SK-N-SH (cell line): ENCODE data around the gene VWF. TPM values are rescaled to one million over a fixed set of nuclear protein-coding genes. Genes with fewer than 3 reads are reported as not detected.

Experiments used
- CTCF ChIA-PET: fragments of 300-600, 350-600 bp; formaldehyde crosslinking; extraction: SDS; loops from one replicate; lab custom pipeline; 2021; lab: Yijun Ruan, JAX
- POLR2A ChIA-PET: fragments of 350-600 bp; sonication (Branson Sonifier 250); formaldehyde crosslinking; extraction: SDS; loops from one replicate; lab custom pipeline; 2020; ENCODE audit warnings: antibody characterized with exemption, inconsistent platforms; lab: Yijun Ruan, JAX
- DNase-seq: peaks from one replicate; pipeline ENCODE4 v3.0.0; 2012
- H2AFZ ChIP-seq: fragments of 200-600 bp; sonication (generic); 2 replicates; pipeline ENCODE4 v1.8.1; 2016; ENCODE audit warnings: antibody characterized with exemption, mild to moderate bottlenecking, low read depth
- H3F3A ChIP-seq: fragments of 200-600 bp; sonication (generic); replicated peaks from 2 replicates; pipeline ENCODE3; 2016; ENCODE audit warnings: antibody characterized with exemption, mild to moderate bottlenecking; ENCODE audit not compliant: insufficient read depth
- H3K27ac ChIP-seq, 2 experiments: fragments of 200-500 bp in 1 of 2; fragments of 200-600 bp in 1 of 2; sonication (Bioruptor generic) in 1 of 2; sonication (generic), shearing (Covaris generic) in 1 of 2; 2 replicates each; pipeline versions ENCODE4 v1.5.1 to v1.6.1; 2014 to 2016; ENCODE audit warnings: low read depth in 2 of 2, inconsistent platforms in 1 of 2, low read length in 1 of 2, mild to moderate bottlenecking in 1 of 2, mixed read lengths in 1 of 2
- H3K27me3 ChIP-seq: fragments of 200-600 bp; sonication (generic), shearing (Covaris generic); 2 replicates; pipeline ENCODE4 v1.6.1; 2016; ENCODE audit warnings: mixed run types; ENCODE audit not compliant: insufficient read depth
- H3K36me3 ChIP-seq, 2 experiments: fragments of 200-500 bp in 1 of 2; fragments of 200-600 bp in 1 of 2; sonication (Bioruptor generic) in 1 of 2; sonication (generic) in 1 of 2; replicated peaks in 1 of 2; 2 replicates each; pipeline versions ENCODE3 to v1.5.1; 2014 to 2016; ENCODE audit warnings: low read length in 1 of 2, mild to moderate bottlenecking in 1 of 2; ENCODE audit not compliant: insufficient read depth in 2 of 2, control insufficient read depth in 1 of 2
- H3K4me1 ChIP-seq, 2 experiments: fragments of 200-500 bp in 1 of 2; fragments of 200-600 bp in 1 of 2; sonication (Bioruptor generic) in 1 of 2; sonication (generic), shearing (Covaris generic) in 1 of 2; 2 replicates each; pipeline versions ENCODE4 v1.5.1 to v1.6.1; 2014 to 2016; ENCODE audit warnings: low read depth in 1 of 2, low read length in 1 of 2, mixed run types in 1 of 2; ENCODE audit not compliant: insufficient read depth in 2 of 2, control insufficient read depth in 1 of 2
- H3K4me2 ChIP-seq: fragments of 200-600 bp; sonication (generic), shearing (Covaris generic); 2 replicates; pipeline ENCODE4 v1.6.1; 2017; ENCODE audit warnings: mixed run types
- H3K4me3 ChIP-seq, 2 experiments: fragments of 200-500 bp in 1 of 2; fragments of 200-600 bp in 1 of 2; sonication (Bioruptor generic) in 1 of 2; sonication (generic), shearing (Covaris generic) in 1 of 2; 2 replicates each; pipeline versions ENCODE4 v1.5.1 to v1.8.1; 2014 to 2016; ENCODE audit warnings: low read depth in 2 of 2, inconsistent platforms in 1 of 2, low read length in 1 of 2, mild to moderate bottlenecking in 1 of 2, mixed read lengths in 1 of 2, moderate library complexity in 1 of 2
- H3K79me2 ChIP-seq: fragments of 200-600 bp; sonication (generic); 2 replicates; pipeline ENCODE4 v1.8.1; 2017; ENCODE audit warnings: mild to moderate bottlenecking; ENCODE audit not compliant: insufficient read depth
- H3K9ac ChIP-seq: fragments of 200-600 bp; sonication (generic); 2 replicates; pipeline ENCODE4 v1.6.1; 2017; ENCODE audit warnings: mixed run types
- H3K9me2 ChIP-seq: fragments of 200-600 bp; sonication (generic); 2 replicates; pipeline ENCODE4 v1.6.1; 2017; ENCODE audit warnings: mixed run types
- H3K9me3 ChIP-seq: fragments of 200-600 bp; sonication (generic); 2 replicates; pipeline ENCODE4 v1.6.1; 2017; ENCODE audit warnings: mixed run types, mild to moderate bottlenecking, moderate library complexity
- H4K20me1 ChIP-seq: fragments of 200-600 bp; sonication (generic); 2 replicates; pipeline ENCODE4 v1.6.1; 2017; ENCODE audit warnings: mild to moderate bottlenecking, mixed run types; ENCODE audit not compliant: insufficient read depth
- CHD2 ChIP-seq: fragments of 150-350 bp; IDR thresholded peaks from 2 replicates; pipeline ENCODE4 v1.6.1; 2018; ENCODE audit warnings: low read length; ENCODE audit not compliant: partially characterized antibody
- ELF1 ChIP-seq: IDR thresholded peaks from 2 replicates; pipeline ENCODE4 v1.4.0; 2012
- EP300 ChIP-seq, 2 experiments: IDR thresholded peaks; 2 replicates each; pipeline versions ENCODE4 v1.4.0 to v1.6.1; 2012; ENCODE audit warnings: borderline replicate concordance in 1 of 2, low read depth in 1 of 2, low read length in 1 of 2
- FOXJ3 ChIP-seq: sonication (generic); formaldehyde crosslinking; IDR thresholded peaks from 2 replicates; pipeline ENCODE4 v1.5.1; 2020; ENCODE audit warnings: mild to moderate bottlenecking, missing genetic modification reagents
- FOXM1 ChIP-seq: IDR thresholded peaks from 2 replicates; pipeline ENCODE4 v1.4.0; 2012; ENCODE audit warnings: low read depth, mild to moderate bottlenecking
- GABPA ChIP-seq: IDR thresholded peaks from 2 replicates; pipeline ENCODE4 v1.4.0; 2012; ENCODE audit warnings: low read depth, mild to moderate bottlenecking
- GATA2 ChIP-seq: sonication (generic); formaldehyde crosslinking; IDR thresholded peaks from 2 replicates; pipeline ENCODE4 v1.5.0; 2020; ENCODE audit warnings: mild to moderate bottlenecking, missing genetic modification reagents
- NFIC ChIP-seq: IDR thresholded peaks from 2 replicates; pipeline ENCODE4 v1.4.0; 2012; ENCODE audit warnings: borderline replicate concordance
- NRF1 ChIP-seq: IDR thresholded peaks from 2 replicates; pipeline ENCODE4 v1.6.1; 2012; ENCODE audit warnings: low read depth, mild to moderate bottlenecking, low read length
- POLR2AphosphoS5 ChIP-seq: IDR thresholded peaks from 2 replicates; pipeline ENCODE4 v1.6.1; 2012; ENCODE audit warnings: low read depth, low read length
- RCOR1 ChIP-seq: fragments of 150-350 bp; IDR thresholded peaks from 2 replicates; pipeline ENCODE4 v1.6.1; 2017; ENCODE audit warnings: antibody characterized with exemption, low read length
- RXRA ChIP-seq: IDR thresholded peaks from 2 replicates; pipeline ENCODE4 v1.4.0; 2012; ENCODE audit warnings: low read depth, mild to moderate bottlenecking, borderline replicate concordance
- SIN3A ChIP-seq: IDR thresholded peaks from 2 replicates; pipeline ENCODE4 v1.6.1; 2012; ENCODE audit warnings: low read depth, mild to moderate bottlenecking, low read length, moderate library complexity, borderline replicate concordance
- TAF1 ChIP-seq: IDR thresholded peaks from 2 replicates; pipeline ENCODE4 v1.6.1; 2012; ENCODE audit warnings: low read depth, mild to moderate bottlenecking, low read length, moderate library complexity, borderline replicate concordance
- YY1 ChIP-seq: IDR thresholded peaks from 2 replicates; pipeline ENCODE4 v1.4.0; 2012; ENCODE audit warnings: low read depth, mild to moderate bottlenecking
- WGBS: methylation state at CpG from one replicate; pipeline ENCODE4 v1.1.6; 2017; ENCODE audit warnings: low lambda C conversion rate; 5-methylcytosine and 5-hydroxymethylcytosine counted together
- polyA plus RNA-seq, 3 experiments: library from polyadenylated mRNA; depleted of rRNA; stranded (reverse); fragments of >200 nt; gene quantifications; 2 replicates each; pipeline ENCODE4 v1.2.3, GENCODE V29; 2012
- TF ChIP-seq, protein P1 (sequence below): IDR thresholded peaks from 2 replicates; pipeline ENCODE4 v1.4.0; 2012; ENCODE audit warnings: low read depth, borderline replicate concordance
- TF ChIP-seq, protein P2 (sequence below): IDR thresholded peaks from 2 replicates; pipeline ENCODE4; 2012
- TF ChIP-seq, protein P3 (sequence below): IDR thresholded peaks from 2 replicates; pipeline ENCODE4 v1.4.0; 2012; ENCODE audit warnings: low read depth
- TF ChIP-seq, protein P4 (sequence below): fragments of 150-350 bp; IDR thresholded peaks from 2 replicates; pipeline ENCODE4 v1.6.1; 2017; ENCODE audit warnings: antibody characterized with exemption, low read length, low read depth, borderline replicate concordance
- TF ChIP-seq, protein P5 (sequence below): fragments of 200-600 bp; sonication (generic); IDR thresholded peaks from 2 replicates; pipeline ENCODE4 v1.6.1; 2017; ENCODE audit warnings: antibody characterized with exemption, mild to moderate bottlenecking, moderate library complexity

VWF gene
- polyA plus RNA-seq, 1 of the 3 experiments (the other 2 are of a cell fraction): 0.12 TPM

DNA sequence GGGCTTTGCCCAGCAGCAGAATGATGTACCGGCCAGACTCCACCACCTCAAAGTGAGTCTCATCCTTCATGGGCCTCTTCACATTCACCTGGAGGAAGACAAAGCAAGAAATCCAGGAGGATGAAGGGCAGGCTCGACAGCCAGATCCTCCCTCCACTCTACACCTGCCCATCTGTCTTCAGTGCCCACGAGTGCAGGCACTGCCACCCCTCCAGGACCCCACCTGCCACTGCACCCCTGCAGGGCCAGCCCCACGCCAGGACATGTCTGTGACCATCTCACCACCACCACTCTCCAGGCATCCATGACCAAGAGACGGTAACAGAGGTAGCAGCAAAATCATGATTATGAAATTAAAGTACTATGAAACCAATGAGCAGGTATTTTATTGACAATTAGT is 95.1 kb downstream of the VWF start (continued):
- TF ChIP-seq, protein P1, sequence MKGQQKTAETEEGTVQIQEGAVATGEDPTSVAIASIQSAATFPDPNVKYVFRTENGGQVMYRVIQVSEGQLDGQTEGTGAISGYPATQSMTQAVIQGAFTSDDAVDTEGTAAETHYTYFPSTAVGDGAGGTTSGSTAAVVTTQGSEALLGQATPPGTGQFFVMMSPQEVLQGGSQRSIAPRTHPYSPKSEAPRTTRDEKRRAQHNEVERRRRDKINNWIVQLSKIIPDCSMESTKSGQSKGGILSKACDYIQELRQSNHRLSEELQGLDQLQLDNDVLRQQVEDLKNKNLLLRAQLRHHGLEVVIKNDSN: no peak
- TF ChIP-seq, protein P2, sequence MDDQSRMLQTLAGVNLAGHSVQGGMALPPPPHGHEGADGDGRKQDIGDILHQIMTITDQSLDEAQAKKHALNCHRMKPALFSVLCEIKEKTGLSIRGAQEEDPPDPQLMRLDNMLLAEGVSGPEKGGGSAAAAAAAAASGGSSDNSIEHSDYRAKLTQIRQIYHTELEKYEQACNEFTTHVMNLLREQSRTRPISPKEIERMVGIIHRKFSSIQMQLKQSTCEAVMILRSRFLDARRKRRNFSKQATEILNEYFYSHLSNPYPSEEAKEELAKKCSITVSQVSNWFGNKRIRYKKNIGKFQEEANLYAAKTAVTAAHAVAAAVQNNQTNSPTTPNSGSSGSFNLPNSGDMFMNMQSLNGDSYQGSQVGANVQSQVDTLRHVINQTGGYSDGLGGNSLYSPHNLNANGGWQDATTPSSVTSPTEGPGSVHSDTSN: no peak
- TF ChIP-seq, protein P3, sequence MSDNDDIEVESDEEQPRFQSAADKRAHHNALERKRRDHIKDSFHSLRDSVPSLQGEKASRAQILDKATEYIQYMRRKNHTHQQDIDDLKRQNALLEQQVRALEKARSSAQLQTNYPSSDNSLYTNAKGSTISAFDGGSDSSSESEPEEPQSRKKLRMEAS: no peak
- TF ChIP-seq RXRA (no peak), FOXJ3 (CRISPR knock-in tag) (no peak), ELF1 (no peak), SIN3A (no peak), EP300 (IDR thresholded peaks at IDR 0.05; ENCODE audit: borderline replicate concordance in 1 of 2, low read depth in 1 of 2, low read length in 1 of 2) (no peak)

DNA sequence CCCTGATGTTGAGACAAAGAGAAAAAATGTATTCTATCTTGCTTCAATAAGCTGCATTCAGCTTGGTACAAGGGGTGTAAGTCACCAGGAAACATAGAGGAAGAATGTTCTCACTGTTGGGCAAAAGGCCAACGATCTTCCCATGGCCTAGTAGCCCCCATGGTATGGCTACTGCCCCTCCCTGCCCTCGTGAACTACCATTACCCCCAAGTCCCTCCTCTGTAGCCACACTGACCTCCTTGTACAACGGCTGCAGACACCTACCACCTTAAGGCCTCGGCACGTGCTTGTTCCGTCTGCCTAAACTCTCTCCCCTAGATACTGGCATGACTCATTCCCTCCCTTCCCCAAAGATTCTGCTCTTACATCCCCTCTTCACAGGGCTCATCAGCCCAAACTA is 97.5 kb downstream of the VWF start:
- Histone ChIP-seq H3K9me2 (no peaks in the 10 kb centered on the region), H3K27me3 (no peaks in the 10 kb centered on the region; the same call in 1 of the 2 replicates), H4K20me1 (no peaks in the 10 kb centered on the region), H2AFZ (no peak overlapping the region), H3K9me3 (0 out of 2 replicates have a peak, but pooled peaks cover 3% of the 10 kb centered on the region), H3K36me3 (no peaks in the 10 kb centered on the region), H3K27ac (no peak overlapping the region), H3K4me3 (no peak overlapping the region), H3K4me1 (no peaks in the 10 kb centered on the region), H3K4me2 (no peak overlapping the region), H3K9ac (no peak overlapping the region), H3F3A (no peaks in the 10 kb centered on the region), H3K79me2 (no peaks in the 10 kb centered on the region)
- CTCF ChIA-PET: interaction anchor here (1.4 to 1.5 kb wide), 3 partner anchors 11 to 38 kb away, joined by 3 to 8 read pairs (median 4); no protein-coding TSS in a partner anchor
- no peak for TF ChIP-seq RCOR1
- no peak for TF ChIP-seq RXRA
- TF ChIP-seq NFIC: no peak
- TF ChIP-seq, protein P4, sequence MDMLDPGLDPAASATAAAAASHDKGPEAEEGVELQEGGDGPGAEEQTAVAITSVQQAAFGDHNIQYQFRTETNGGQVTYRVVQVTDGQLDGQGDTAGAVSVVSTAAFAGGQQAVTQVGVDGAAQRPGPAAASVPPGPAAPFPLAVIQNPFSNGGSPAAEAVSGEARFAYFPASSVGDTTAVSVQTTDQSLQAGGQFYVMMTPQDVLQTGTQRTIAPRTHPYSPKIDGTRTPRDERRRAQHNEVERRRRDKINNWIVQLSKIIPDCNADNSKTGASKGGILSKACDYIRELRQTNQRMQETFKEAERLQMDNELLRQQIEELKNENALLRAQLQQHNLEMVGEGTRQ: no peak
- TF ChIP-seq, protein P1: no peak
- no peak for TF ChIP-seq EP300 (IDR thresholded peaks at IDR 0.05; ENCODE audit: borderline replicate concordance in 1 of 2, low read depth in 1 of 2, low read length in 1 of 2)
- TF ChIP-seq, protein P5, sequence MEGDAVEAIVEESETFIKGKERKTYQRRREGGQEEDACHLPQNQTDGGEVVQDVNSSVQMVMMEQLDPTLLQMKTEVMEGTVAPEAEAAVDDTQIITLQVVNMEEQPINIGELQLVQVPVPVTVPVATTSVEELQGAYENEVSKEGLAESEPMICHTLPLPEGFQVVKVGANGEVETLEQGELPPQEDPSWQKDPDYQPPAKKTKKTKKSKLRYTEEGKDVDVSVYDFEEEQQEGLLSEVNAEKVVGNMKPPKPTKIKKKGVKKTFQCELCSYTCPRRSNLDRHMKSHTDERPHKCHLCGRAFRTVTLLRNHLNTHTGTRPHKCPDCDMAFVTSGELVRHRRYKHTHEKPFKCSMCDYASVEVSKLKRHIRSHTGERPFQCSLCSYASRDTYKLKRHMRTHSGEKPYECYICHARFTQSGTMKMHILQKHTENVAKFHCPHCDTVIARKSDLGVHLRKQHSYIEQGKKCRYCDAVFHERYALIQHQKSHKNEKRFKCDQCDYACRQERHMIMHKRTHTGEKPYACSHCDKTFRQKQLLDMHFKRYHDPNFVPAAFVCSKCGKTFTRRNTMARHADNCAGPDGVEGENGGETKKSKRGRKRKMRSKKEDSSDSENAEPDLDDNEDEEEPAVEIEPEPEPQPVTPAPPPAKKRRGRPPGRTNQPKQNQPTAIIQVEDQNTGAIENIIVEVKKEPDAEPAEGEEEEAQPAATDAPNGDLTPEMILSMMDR: no peak
- no peak for TF ChIP-seq GATA2 (CRISPR knock-in tag)
- TF ChIP-seq GABPA: no peak
- no peak for TF ChIP-seq CHD2
- TF ChIP-seq YY1: no peak
- TF ChIP-seq FOXJ3 (CRISPR knock-in tag): no peak
- no peak for TF ChIP-seq FOXM1
- TF ChIP-seq, protein P2: no peak
- no peak for TF ChIP-seq TAF1
- TF ChIP-seq POLR2AphosphoS5: no peak
- no peak for TF ChIP-seq NRF1
- WGBS: 57% methylated on average over 6 of the region's 6 CpGs
- DNase-seq: no peak
- POLR2A ChIA-PET: no interaction called here
